Esophagus muscularis mucosa (tissue), 4 donors: ENCODE measurements around the gene MCM7. TPM values are rescaled to one million over a fixed set of nuclear protein-coding genes. Genes with fewer than 3 reads are reported as not detected.

Experiments used
- DNase-seq: peaks from one replicate; pipeline ENCODE4 v3.0.0-alpha.2; 2017; ENCODE audit errors: extremely low spot score
- H3K27ac ChIP-seq, 4 donors: fragments of 200-600 bp; sonication (generic); replicated peaks in 1 of 4; 1 replicate in 3 of 4; 2 replicates in 1 of 4; pipeline ENCODE4 v1.5.1; 2016 to 2019; ENCODE audit warnings: mild to moderate bottlenecking in 1 of 4
- H3K27me3 ChIP-seq, 4 donors: fragments of 200-600 bp; sonication (generic); one replicate each; pipeline versions ENCODE4 v1.5.1 to v1.6.0; 2016 to 2019
- H3K36me3 ChIP-seq, 4 donors: fragments of 200-600 bp; sonication (generic); one replicate each; pipeline ENCODE4 v1.5.1; 2016 to 2019
- H3K4me1 ChIP-seq, 4 donors: fragments of 200-600 bp; sonication (generic); one replicate each; pipeline ENCODE4 v1.5.1; 2016 to 2019
- H3K4me3 ChIP-seq, 4 donors: fragments of 200-600 bp; sonication (generic); 1 replicate in 2 of 4; 2 replicates in 2 of 4; pipeline ENCODE4 v1.5.1; 2016 to 2019; ENCODE audit warnings: mild to moderate bottlenecking in 4 of 4, moderate library complexity in 1 of 4
- H3K9me3 ChIP-seq, 4 donors: fragments of 200-600 bp; sonication (generic); 1 replicate in 3 of 4; 2 replicates in 1 of 4; pipeline ENCODE4 v1.5.1; 2016 to 2019
- CTCF ChIP-seq, 3 experiments: fragments of 200-600 bp in 2 of 3; fragments of 450-650 bp in 1 of 3; sonication (generic) in 2 of 3; IDR thresholded peaks; one replicate each; pipeline ENCODE4 v1.5.1; 2017 to 2019; ENCODE audit warnings: antibody characterized with exemption in 3 of 3, mild to moderate bottlenecking in 2 of 3, moderate library complexity in 1 of 3
- EP300 ChIP-seq: sonication (generic); formaldehyde crosslinking; IDR thresholded peaks from one replicate; pipeline ENCODE4 v1.6.1; 2017; ENCODE audit warnings: antibody characterized with exemption
- POLR2A ChIP-seq: fragments of 450-650 bp; IDR thresholded peaks from one replicate; pipeline ENCODE4 v1.6.1; 2017; ENCODE audit warnings: antibody characterized with exemption, moderate library complexity, mild to moderate bottlenecking, low read depth
- POLR2AphosphoS5 ChIP-seq, 2 donors: sonication (generic); formaldehyde crosslinking; IDR thresholded peaks; one replicate each; pipeline ENCODE4 v1.6.1; 2017; ENCODE audit warnings: antibody characterized with exemption in 2 of 2
- WGBS: methylation state at CpG from one replicate; pipeline ENCODE4 v1.1.5; 2018; 5-methylcytosine and 5-hydroxymethylcytosine counted together
- intact Hi-C: fragments of 100-400 bp; cut with DNase I; formaldehyde crosslinking; loops from one replicate; pipeline ENCODE4 v1.15.1; 2023
- total RNA-seq, 4 donors: library from RNA; depleted of rRNA; stranded (reverse); fragments of >200 nt; gene quantifications; one replicate each; pipeline versions ENCODE4 v1.1.0 to v1.2.1, GENCODE V29; 2016

The MCM7 gene
- total RNA-seq, 4 donors from 2014 or later, result 35.3 to 60.3 (median 41.1) TPM

DNA sequence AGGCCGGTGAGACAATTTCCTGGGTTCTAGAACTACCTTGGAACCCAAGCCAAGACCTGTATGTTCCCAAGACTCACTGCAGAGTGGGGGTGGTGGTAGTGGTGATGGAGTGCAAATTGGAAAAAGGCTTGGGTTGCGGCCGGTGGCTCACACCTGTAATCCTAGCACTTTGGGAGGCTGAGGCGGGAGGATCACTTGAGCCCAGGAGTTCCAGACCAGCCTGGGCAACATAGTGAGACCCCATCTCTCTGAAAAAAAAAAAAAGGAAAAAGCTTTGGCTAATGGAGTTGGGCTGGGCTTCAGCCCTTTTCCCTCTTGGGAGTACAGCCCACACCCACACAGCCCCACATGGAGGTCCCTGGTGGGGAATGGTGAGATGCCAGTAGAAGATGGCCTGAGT is 4.3 kb upstream of the MCM7 start:
- no peak overlapping the region for H3K27ac ChIP-seq
- no peak for DNase-seq
- intact Hi-C loops, result no loop called here
- 100% methylated on average over 4 of the region's 4 CpGs for WGBS
- H3K9me3 ChIP-seq, result no peaks in the 10 kb centered on the region
- TF ChIP-seq CTCF (IDR thresholded peaks at IDR 0.05) (no peak), POLR2AphosphoS5 (IDR thresholded peaks at IDR 0.05) (no peak), POLR2A (no peak), EP300 (no peak)
- H3K36me3 ChIP-seq, result peaks cover 44 to 77% (median 76%) of the 10 kb centered on the region in 4 donors
- peaks cover 6 to 20% (median 14%) of the 10 kb centered on the region in 4 donors for H3K4me1 ChIP-seq
- H3K4me3 ChIP-seq, result no peak overlapping the region
- H3K27me3 ChIP-seq, result no peaks in the 10 kb centered on the region

GRCh38 chr7:100102950-100103840 is 2.0 kb upstream of the MCM7 start:
- H3K27me3 ChIP-seq, result no peaks in the 10 kb centered on the region
- H3K27ac ChIP-seq, result peak overlapping the region; percentile 93 to 98 (median 96)
- intact Hi-C loops, result loop anchor here (2.0 kb wide), 1 partner anchor 16 kb away; the partner anchor contains the start of genes CNPY4 and TAF6
- peaks cover 51 to 69% (median 67%) of the 10 kb centered on the region in 4 donors for H3K36me3 ChIP-seq
- H3K9me3 ChIP-seq, result no peaks in the 10 kb centered on the region
- peaks cover 19 to 38% (median 28%) of the 10 kb centered on the region in 4 donors for H3K4me1 ChIP-seq
- no peak for TF ChIP-seq EP300
- TF ChIP-seq CTCF (IDR thresholded peaks at IDR 0.05), result no peak
- no peak for TF ChIP-seq POLR2A
- no peak for TF ChIP-seq POLR2AphosphoS5 (IDR thresholded peaks at IDR 0.05)
- 81% methylated on average over 17 of the region's 17 CpGs for WGBS
- no peak overlapping the region for H3K4me3 ChIP-seq
- no peak for DNase-seq

DNA sequence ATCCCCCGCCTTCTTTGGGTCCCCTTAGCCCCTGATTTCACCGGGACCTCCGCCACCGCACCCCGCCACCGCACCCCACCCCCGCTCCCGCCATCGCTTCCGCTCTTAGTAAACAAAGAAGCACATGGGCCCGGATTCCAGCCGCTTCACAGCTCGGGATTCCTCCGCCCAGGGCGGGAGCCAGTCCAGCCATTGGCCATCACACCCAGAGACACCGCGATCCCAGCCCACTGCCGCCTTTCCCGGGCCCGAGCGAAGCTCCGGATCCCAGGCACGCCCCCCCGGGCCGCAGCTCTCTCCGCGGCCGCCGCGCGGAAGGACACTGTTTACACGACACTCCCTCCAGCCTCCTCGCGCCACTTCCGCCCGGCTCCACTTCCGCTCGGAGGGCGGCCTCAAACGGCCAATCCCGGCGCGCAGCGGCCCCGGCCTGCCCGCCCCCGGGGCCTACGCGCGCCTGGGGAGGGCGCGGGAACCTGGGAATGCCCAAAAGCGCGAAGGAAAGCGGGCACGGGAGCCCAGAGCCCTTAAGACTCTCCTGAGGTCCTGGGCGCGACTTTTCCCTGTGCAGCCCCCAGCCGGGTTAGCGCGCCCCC is 679 bp downstream of the MCM7 start:
- under 1% methylated on average over 23 of the region's 61 CpGs for WGBS

DNA sequence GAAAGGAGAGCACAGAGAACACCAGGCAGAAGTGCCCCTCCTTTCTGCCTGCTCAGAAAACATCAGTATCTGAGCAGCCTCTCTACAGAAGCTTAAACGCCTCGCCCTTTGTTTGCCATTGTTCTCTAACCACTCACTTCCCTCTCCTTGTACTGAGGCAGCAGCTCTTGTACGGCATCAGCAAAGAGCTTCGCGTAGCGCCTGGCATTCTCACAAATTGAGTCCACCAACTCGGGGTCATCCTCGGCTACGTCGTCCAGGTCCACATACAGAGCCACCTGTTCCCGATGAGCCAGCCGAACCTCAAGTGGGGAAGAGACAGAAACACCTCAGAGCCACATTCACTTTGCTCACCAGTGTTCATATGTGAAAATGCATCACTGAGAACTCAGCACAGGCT is 1.7 kb downstream of the MCM7 start:
- WGBS, result 75% methylated on average over 12 of the region's 12 CpGs
- TF ChIP-seq CTCF (IDR thresholded peaks at IDR 0.05) (no peak), POLR2AphosphoS5 (IDR thresholded peaks at IDR 0.05) (no peak), EP300 (no peak), POLR2A (no peak)
- peaks cover 19 to 39% (median 28%) of the 10 kb centered on the region in 4 donors for H3K4me1 ChIP-seq
- no peak for DNase-seq
- H3K36me3 ChIP-seq, result peaks cover 52 to 69% (median 67%) of the 10 kb centered on the region in 4 donors
- intact Hi-C loops, result no loop called here
- H3K27ac ChIP-seq, result peak overlapping the region in 3 of 4 donors; percentile 93 to 98 (median 94)
- H3K27me3 ChIP-seq, result no peaks in the 10 kb centered on the region
- no peaks in the 10 kb centered on the region for H3K9me3 ChIP-seq
- H3K4me3 ChIP-seq, result peak overlapping the region; percentile 69 to 86 (median 82)

More for the DNA sequence above, 679 bp downstream of the MCM7 start:
- TF ChIP-seq EP300, result no peak
- TF ChIP-seq POLR2A, result no peak
- peak; percentile 84 to 87 for TF ChIP-seq POLR2AphosphoS5 (IDR thresholded peaks at IDR 0.05)
- TF ChIP-seq CTCF (IDR thresholded peaks at IDR 0.05), result peak in 1 of 3 experiments; percentile 7
- peak; percentile 97 for DNase-seq
- Histone ChIP-seq H3K27me3 (no peaks in the 10 kb centered on the region), H3K27ac (peak overlapping the region; percentile 93 to 98 (median 96)), H3K36me3 (peaks cover 55 to 69% (median 67%) of the 10 kb centered on the region in 4 donors), H3K4me3 (peak overlapping the region; percentile 69 to 86 (median 82)), H3K9me3 (no peaks in the 10 kb centered on the region), H3K4me1 (peaks cover 19 to 39% (median 28%) of the 10 kb centered on the region in 4 donors)
- intact Hi-C loops, result loop anchor here (2.0 kb wide), 1 partner anchor 26 kb away; the partner anchor contains the start of gene MBLAC1
